Ascending aorta (tissue), 2 donors: ENCODE results near the gene GNG5. TPM values are rescaled to one million over a fixed set of nuclear protein-coding genes. Genes with fewer than 3 reads are reported as not detected.

Experiments used
- DNase-seq, 2 donors: peaks; one replicate each; pipeline ENCODE4 v3.0.0-alpha.2; 2019; ENCODE audit warnings: low spot score in 2 of 2
- H3K27ac ChIP-seq, 2 donors: fragments of 200-600 bp; sonication (generic); one replicate each; pipeline ENCODE4 v1.5.1; 2016 to 2017; ENCODE audit warnings: mild to moderate bottlenecking in 1 of 2
- H3K27me3 ChIP-seq: fragments of 200-600 bp; sonication (generic); one replicate; pipeline ENCODE4 v1.5.1; 2017
- H3K36me3 ChIP-seq, 2 donors: fragments of 200-600 bp; sonication (generic); one replicate each; pipeline ENCODE4 v1.5.1; 2016
- H3K4me1 ChIP-seq, 2 donors: fragments of 200-600 bp; sonication (generic); one replicate each; pipeline ENCODE4 v1.5.1; 2016 to 2017; ENCODE audit warnings: mild to moderate bottlenecking in 1 of 2
- H3K4me3 ChIP-seq, 2 donors: fragments of 200-600 bp; sonication (generic); one replicate each; pipeline ENCODE4 v1.5.1; 2016 to 2017; ENCODE audit warnings: mild to moderate bottlenecking in 1 of 2
- H3K9me3 ChIP-seq, 2 donors: fragments of 200-600 bp; sonication (generic); one replicate each; pipeline ENCODE4 v1.5.1; 2016
- intact Hi-C: fragments of 100-400 bp; cut with DNase I; formaldehyde crosslinking; loops from one replicate; pipeline ENCODE4 v1.15.1; 2023
- total RNA-seq: library from RNA; depleted of rRNA; stranded (reverse); fragments of >200 nt; gene quantifications from one replicate; pipeline ENCODE4 v1.1.0, GENCODE V29; 2016
- TF ChIP-seq, protein P1 (sequence below), 3 experiments: fragments of 200-600 bp in 2 of 3; fragments of 450-650 bp in 1 of 3; sonication (generic) in 2 of 3; IDR thresholded peaks; one replicate each; pipeline ENCODE4 v1.5.1; 2016 to 2019; ENCODE audit warnings: antibody characterized with exemption in 3 of 3, mild to moderate bottlenecking in 1 of 3, moderate library complexity in 1 of 3

The GNG5 gene
- total RNA-seq, 1 donor from 2014 or later, result 119 TPM

DNA sequence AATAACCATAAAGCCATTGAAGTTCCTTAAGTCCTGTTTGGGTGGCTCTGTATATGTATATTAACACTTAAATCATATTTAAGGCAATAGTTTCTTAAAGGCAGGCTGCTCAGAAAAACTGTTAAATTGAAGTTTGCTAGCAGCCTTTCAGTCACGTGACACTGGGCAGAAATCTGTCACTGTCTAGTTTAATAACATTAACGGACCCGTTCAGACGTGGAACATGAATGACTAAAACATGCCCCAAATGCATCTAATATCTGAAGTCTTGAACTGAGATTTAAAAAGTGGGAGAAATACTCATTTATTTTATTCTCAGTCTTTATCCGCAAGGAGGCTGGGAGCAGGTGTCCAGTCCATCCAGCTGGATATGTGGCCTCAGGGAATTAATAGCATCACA, 3.5 kb downstream of the GNG5 start:
- H3K4me1 ChIP-seq, result peaks cover 0 to 15% of the 10 kb centered on the region in 2 donors
- intact Hi-C loops, result loop anchor here (10.0 kb wide), 1 partner anchor 772 kb away; the partner anchor contains the start of gene BCL10
- no peak for DNase-seq
- TF ChIP-seq, protein P1, sequence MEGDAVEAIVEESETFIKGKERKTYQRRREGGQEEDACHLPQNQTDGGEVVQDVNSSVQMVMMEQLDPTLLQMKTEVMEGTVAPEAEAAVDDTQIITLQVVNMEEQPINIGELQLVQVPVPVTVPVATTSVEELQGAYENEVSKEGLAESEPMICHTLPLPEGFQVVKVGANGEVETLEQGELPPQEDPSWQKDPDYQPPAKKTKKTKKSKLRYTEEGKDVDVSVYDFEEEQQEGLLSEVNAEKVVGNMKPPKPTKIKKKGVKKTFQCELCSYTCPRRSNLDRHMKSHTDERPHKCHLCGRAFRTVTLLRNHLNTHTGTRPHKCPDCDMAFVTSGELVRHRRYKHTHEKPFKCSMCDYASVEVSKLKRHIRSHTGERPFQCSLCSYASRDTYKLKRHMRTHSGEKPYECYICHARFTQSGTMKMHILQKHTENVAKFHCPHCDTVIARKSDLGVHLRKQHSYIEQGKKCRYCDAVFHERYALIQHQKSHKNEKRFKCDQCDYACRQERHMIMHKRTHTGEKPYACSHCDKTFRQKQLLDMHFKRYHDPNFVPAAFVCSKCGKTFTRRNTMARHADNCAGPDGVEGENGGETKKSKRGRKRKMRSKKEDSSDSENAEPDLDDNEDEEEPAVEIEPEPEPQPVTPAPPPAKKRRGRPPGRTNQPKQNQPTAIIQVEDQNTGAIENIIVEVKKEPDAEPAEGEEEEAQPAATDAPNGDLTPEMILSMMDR (IDR thresholded peaks at IDR 0.05), result no peak
- no peaks in the 10 kb centered on the region for H3K9me3 ChIP-seq
- H3K4me3 ChIP-seq, result peak overlapping the region in 1 of 2 donors; percentile 7
- H3K36me3 ChIP-seq, result peaks cover 8 to 26% of the 10 kb centered on the region in 2 donors
- H3K27me3 ChIP-seq, result no peaks in the 10 kb centered on the region
- no peak overlapping the region for H3K27ac ChIP-seq

- Histone ChIP-seq H3K9me3 (no peaks in the 10 kb centered on the region), H3K4me3 (no peak overlapping the region), H3K27me3 (no peaks in the 10 kb centered on the region), H3K4me1 (no peaks in the 10 kb centered on the region), H3K27ac (no peak overlapping the region), H3K36me3 (peaks cover 31 to 64% of the 10 kb centered on the region in 2 donors)
- DNase-seq, result no peak
- intact Hi-C loops, result no loop called here
- TF ChIP-seq, protein P1 (IDR thresholded peaks at IDR 0.05), result no peak
Measured at GRCh38 chr1:84497631-84498275, 8.6 kb downstream of the GNG5 start.

GRCh38 chr1:84496498-84496897, 9.9 kb downstream of the GNG5 start:
- Histone ChIP-seq H3K4me1 (no peaks in the 10 kb centered on the region), H3K27me3 (no peaks in the 10 kb centered on the region), H3K27ac (no peak overlapping the region), H3K36me3 (peaks cover 37 to 76% of the 10 kb centered on the region in 2 donors), H3K4me3 (no peak overlapping the region), H3K9me3 (no peaks in the 10 kb centered on the region)
- TF ChIP-seq, protein P1 (IDR thresholded peaks at IDR 0.05), result no peak
- no peak for DNase-seq
- intact Hi-C loops, result no loop called here

GRCh38 chr1:84493747-84494146, 12.6 kb downstream of the GNG5 start:
- no peak overlapping the region for H3K27ac ChIP-seq
- DNase-seq, result no peak
- H3K4me3 ChIP-seq, result no peak overlapping the region
- intact Hi-C loops, result no loop called here
- no peaks in the 10 kb centered on the region for H3K9me3 ChIP-seq
- H3K4me1 ChIP-seq, result no peaks in the 10 kb centered on the region
- TF ChIP-seq, protein P1 (IDR thresholded peaks at IDR 0.05), result no peak
- H3K27me3 ChIP-seq, result no peaks in the 10 kb centered on the region
- peaks cover 51 to 79% of the 10 kb centered on the region in 2 donors for H3K36me3 ChIP-seq

DNA sequence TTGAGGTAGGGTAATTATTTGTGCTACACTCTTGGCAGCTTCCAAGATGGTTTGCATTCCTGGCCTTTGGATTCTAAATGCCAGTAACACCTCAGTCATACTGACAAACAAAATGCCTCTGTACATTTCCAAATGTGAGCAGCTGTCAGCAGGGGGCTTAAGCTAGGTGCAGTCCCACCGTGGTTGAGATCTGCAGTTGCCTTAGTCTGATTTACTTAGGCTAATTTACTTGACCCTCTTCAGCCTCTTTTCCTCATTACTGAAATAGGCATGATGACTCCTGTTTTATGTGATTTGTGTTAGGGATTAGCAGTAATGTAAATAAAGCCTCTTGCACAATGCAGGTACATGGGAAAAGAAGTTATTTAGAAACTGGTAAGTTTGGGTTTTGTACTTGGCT, 13.7 kb downstream of the GNG5 start:
- TF ChIP-seq, protein P1 (IDR thresholded peaks at IDR 0.05), result no peak
- Histone ChIP-seq H3K4me3 (no peak overlapping the region), H3K27ac (no peak overlapping the region), H3K36me3 (peaks cover 45 to 69% of the 10 kb centered on the region in 2 donors), H3K9me3 (no peaks in the 10 kb centered on the region), H3K4me1 (no peaks in the 10 kb centered on the region), H3K27me3 (no peaks in the 10 kb centered on the region)
- DNase-seq, result no peak
- intact Hi-C loops, result no loop called here
